MCF 10A (cell line): ENCODE results near the gene ARL14. TPM values are rescaled to one million over a fixed set of nuclear protein-coding genes. Genes with fewer than 3 reads are reported as not detected.
"Not testable (repeated sequence)": the region's sequence is repeated elsewhere in the genome, so short reads cannot be mapped to it uniquely, and the experiment has no call there.

ENCODE experiments used
- BruUV-seq: library from RNA; stranded (reverse); fragments of 400-500 nt; replicated peaks from 2 replicates; lab custom pipeline; 2021; lab: Mats Ljungman, UMichigan
- CTCF ChIA-PET: fragments of 300-600 bp; sonication (Branson Sonifier 250); formaldehyde crosslinking; extraction: SDS; loops from one replicate; lab custom pipeline; 2021; ENCODE audit warnings: antibody characterized with exemption, inconsistent platforms; lab: Yijun Ruan, JAX
- POLR2A ChIA-PET: fragments of 300-600, 350-650 bp; sonication (Branson Sonifier 250); formaldehyde crosslinking; extraction: SDS; loops from one replicate; lab custom pipeline; 2020; ENCODE audit warnings: antibody characterized with exemption, inconsistent platforms; lab: Yijun Ruan, JAX
- DNase-seq: peaks from one replicate; pipeline ENCODE4 v3.0.0-alpha.2; 2018; ENCODE audit not compliant: unreplicated experiment
- H3K27ac Mint-ChIP-seq: one replicate; pipeline ENCODE4 v1.8.0; 2022; ENCODE audit warnings: mild to moderate bottlenecking, low read depth, mixed read lengths; ENCODE audit not compliant: unreplicated experiment
- H3K27me3 Mint-ChIP-seq: one replicate; pipeline ENCODE4 v1.8.0; 2022; ENCODE audit warnings: mixed read lengths; ENCODE audit not compliant: insufficient read depth, unreplicated experiment
- H3K36me3 Mint-ChIP-seq: one replicate; pipeline ENCODE4 v1.8.0; 2022; ENCODE audit warnings: mild to moderate bottlenecking, moderate library complexity, mixed read lengths; ENCODE audit not compliant: insufficient read depth, unreplicated experiment
- H3K4me1 Mint-ChIP-seq: one replicate; pipeline ENCODE4 v1.8.0; 2022; ENCODE audit warnings: mixed read lengths; ENCODE audit not compliant: insufficient read depth, unreplicated experiment
- H3K4me3 Mint-ChIP-seq: one replicate; pipeline ENCODE4 v1.8.0; 2022; ENCODE audit warnings: mild to moderate bottlenecking, moderate library complexity, mixed read lengths; ENCODE audit not compliant: unreplicated experiment
- H3K9me3 Mint-ChIP-seq: one replicate; pipeline ENCODE4 v1.8.0; 2022; ENCODE audit warnings: mixed read lengths; ENCODE audit not compliant: unreplicated experiment
- CTCF ChIP-seq: fragments of 200-600 bp; IDR thresholded peaks from one replicate; pipeline ENCODE4 v1.8.0; 2022; ENCODE audit warnings: antibody characterized with exemption, mild to moderate bottlenecking; ENCODE audit not compliant: unreplicated experiment
- intact Hi-C: fragments of 100-400 bp; cut with micrococcal nuclease; formaldehyde crosslinking; loops from 2 replicates; pipeline ENCODE4 v1.14.1; 2022
- total RNA-seq: library from RNA; stranded (reverse); gene quantifications from 2 replicates; pipeline ENCODE4 v1.2.3, GENCODE V29; 2022

The ARL14 gene
- total RNA-seq, 1 experiment from 2014 or later: 0.72 TPM

DNA sequence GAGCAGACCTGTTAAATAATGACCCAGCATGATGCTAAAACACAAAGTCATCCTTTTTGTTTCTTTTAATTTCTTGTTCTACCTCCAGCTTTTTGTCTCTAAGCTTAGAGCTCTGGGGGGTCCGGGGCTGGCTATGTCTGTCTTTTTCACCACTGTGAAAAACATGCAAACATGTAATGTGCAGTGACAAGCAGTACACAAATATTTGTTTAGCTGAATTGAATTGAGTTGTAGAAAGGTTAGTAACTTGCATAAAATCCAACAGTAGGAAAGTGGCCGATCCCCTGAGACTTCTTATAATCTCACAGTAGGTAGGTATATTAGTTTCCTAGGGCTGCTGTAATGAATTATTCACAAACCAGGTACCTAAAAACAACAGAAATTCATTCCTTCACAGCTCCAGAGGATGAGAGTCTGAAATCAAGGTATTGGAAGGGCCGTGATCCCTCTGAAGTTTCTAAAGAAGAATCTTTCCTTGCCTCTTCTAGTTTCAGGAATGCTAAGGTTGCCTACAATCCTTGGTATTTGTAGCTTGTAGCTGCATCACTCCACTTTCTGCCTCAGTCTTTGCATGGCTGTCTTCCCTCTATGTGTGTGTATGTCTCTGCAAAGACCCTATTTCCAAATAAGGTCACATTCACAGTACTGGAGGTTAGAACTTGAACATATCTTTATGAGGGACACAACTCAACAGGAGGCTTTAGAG, 32.7 kb downstream of the ARL14 start:
- TF ChIP-seq CTCF: no peak
- POLR2A ChIA-PET: interaction anchor here (0.6 to 0.7 kb wide), 2 partner anchors 26 to 45 kb away, joined by 3 to 4 read pairs; no protein-coding TSS in a partner anchor
- Mint-ChIP-seq H3K4me1 (no peaks in the 10 kb centered on the region), H3K27ac (no peak overlapping the region), H3K9me3 (no peaks in the 10 kb centered on the region), H3K36me3 (no peaks in the 10 kb centered on the region), H3K4me3 (no peak overlapping the region), H3K27me3 (peaks cover 20% of the 10 kb centered on the region)
- no TSS peak for BruUV-seq
- CTCF ChIA-PET: interaction anchor here (0.5 to 5.5 kb wide), 13 partner anchors 23 to 713 kb away, joined by 3 to 93 read pairs (median 4); no protein-coding TSS in a partner anchor
- intact Hi-C loops: no loop called here
- DNase-seq: no peak

- H3K4me3 Mint-ChIP-seq, H3K4me1 Mint-ChIP-seq, H3K27ac Mint-ChIP-seq, H3K36me3 Mint-ChIP-seq, DNase-seq, BruUV-seq, H3K9me3 Mint-ChIP-seq, intact Hi-C loops: not testable (repeated sequence)
- CTCF ChIA-PET: interaction anchor here (0.6 to 1.0 kb wide), 3 partner anchors 21 to 229 kb away, joined by 3 to 6 read pairs (median 5); no protein-coding TSS in a partner anchor
- peaks cover 15% of the 10 kb centered on the region for H3K27me3 Mint-ChIP-seq
- POLR2A ChIA-PET: interaction anchor here (1.3 kb wide), 1 partner anchor 41 kb away, joined by 4 read pairs; no protein-coding TSS in a partner anchor
Observed at GRCh38 chr3:160713144-160713543, 36.2 kb downstream of the ARL14 start.

- BruUV-seq: no TSS peak
- no peaks in the 10 kb centered on the region for H3K4me1 Mint-ChIP-seq
- H3K27me3 Mint-ChIP-seq: no peaks in the 10 kb centered on the region
- no peak overlapping the region for H3K27ac Mint-ChIP-seq
- intact Hi-C loops: no loop called here
- no peak for TF ChIP-seq CTCF
- ChIA-PET CTCF (no interaction called here), POLR2A (no interaction called here)
- peaks cover 12% of the 10 kb centered on the region for H3K9me3 Mint-ChIP-seq
- DNase-seq: no peak
- no peak overlapping the region for H3K4me3 Mint-ChIP-seq
- H3K36me3 Mint-ChIP-seq: no peaks in the 10 kb centered on the region
Observed at GRCh38 chr3:160719710-160720109, 42.8 kb downstream of the ARL14 start.

GRCh38 chr3:160720123-160720746, 43.3 kb downstream of the ARL14 start:
- TF ChIP-seq CTCF: no peak
- no peaks in the 10 kb centered on the region for H3K36me3 Mint-ChIP-seq
- ChIA-PET CTCF (interaction anchor here (0.6 kb wide), 1 partner anchor 10 kb away, joined by 3 read pairs; no protein-coding TSS in a partner anchor), POLR2A (no interaction called here)
- no peak for DNase-seq
- H3K4me3 Mint-ChIP-seq: no peak overlapping the region
- no peaks in the 10 kb centered on the region for H3K4me1 Mint-ChIP-seq
- peaks cover 12% of the 10 kb centered on the region for H3K9me3 Mint-ChIP-seq
- no peaks in the 10 kb centered on the region for H3K27me3 Mint-ChIP-seq
- intact Hi-C loops: no loop called here
- H3K27ac Mint-ChIP-seq: no peak overlapping the region
- BruUV-seq: no TSS peak
